ENCODE measurements around the gene SOD3. TPM values are rescaled to one million over a fixed set of nuclear protein-coding genes. Genes with fewer than 3 reads are reported as not detected.

The SOD3 gene
- total RNA-seq, 2 donors from 2014 or later: not detected

DNA sequence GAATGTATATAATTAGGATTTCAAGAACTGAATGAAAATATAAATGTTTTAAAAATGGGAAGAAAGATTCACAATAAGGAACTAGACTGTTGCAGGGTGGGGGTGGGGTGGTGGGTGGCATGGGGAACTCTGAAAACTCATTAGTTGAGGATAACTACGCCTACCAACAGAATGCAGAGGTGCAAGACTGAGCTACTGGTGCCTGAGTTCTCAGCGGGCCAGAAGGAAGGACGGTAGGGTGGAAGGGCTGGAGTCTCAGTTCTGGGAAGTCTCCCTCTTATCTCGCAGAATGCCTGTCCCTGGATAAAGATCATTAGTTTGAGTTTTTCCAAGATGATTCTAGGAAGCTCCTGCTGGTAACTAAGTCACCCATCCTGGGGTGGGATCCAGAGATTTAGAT, 1.3 kb upstream of the SOD3 start:
- peaks cover 0 to 3% of the 10 kb centered on the region in 2 donors for H3K9me3 Mint-ChIP-seq
- DNase-seq (ENCODE audit: low spot score in 2 of 2) (no peak), ATAC-seq (no peak)
- H3K36me3 Mint-ChIP-seq: no peaks in the 10 kb centered on the region
- H3K27ac Mint-ChIP-seq: no peak overlapping the region

- no peak for ATAC-seq
These were observed 893 bp upstream of the SOD3 start for GRCh38 chr4:24794480-24794879.

GRCh38 chr4:24795666-24796381, 451 bp downstream of the SOD3 start:
- peak overlapping the region in 1 of 2 donors; percentile 86 for H3K27ac Mint-ChIP-seq
- no peaks in the 10 kb centered on the region for H3K9me3 Mint-ChIP-seq
- H3K36me3 Mint-ChIP-seq: no peaks in the 10 kb centered on the region
- no peak for DNase-seq (ENCODE audit: low spot score in 2 of 2)
- ATAC-seq: no peak

More at GRCh38 chr4:24794480-24794879, 893 bp upstream of the SOD3 start:
- peaks cover 0 to 3% of the 10 kb centered on the region in 2 donors for H3K9me3 Mint-ChIP-seq
- no peak overlapping the region for H3K27ac Mint-ChIP-seq
- no peaks in the 10 kb centered on the region for H3K36me3 Mint-ChIP-seq
- DNase-seq (ENCODE audit: low spot score in 2 of 2): no peak

- peaks cover 0 to 1% of the 10 kb centered on the region in 2 donors for H3K36me3 Mint-ChIP-seq
- no peak overlapping the region for H3K27ac Mint-ChIP-seq
- ATAC-seq: no peak
- DNase-seq (ENCODE audit: low spot score in 2 of 2): no peak
- no peaks in the 10 kb centered on the region for H3K9me3 Mint-ChIP-seq
These were observed 1.2 kb downstream of the SOD3 start for GRCh38 chr4:24796620-24797019.

- DNase-seq (ENCODE audit: low spot score in 2 of 2) (no peak), ATAC-seq (no peak)
- H3K9me3 Mint-ChIP-seq: no peaks in the 10 kb centered on the region
- H3K36me3 Mint-ChIP-seq: peaks cover 0 to 5% of the 10 kb centered on the region in 2 donors
- H3K27ac Mint-ChIP-seq: no peak overlapping the region
These were observed 2.8 kb downstream of the SOD3 start for GRCh38 chr4:24798036-24798610.

DNA sequence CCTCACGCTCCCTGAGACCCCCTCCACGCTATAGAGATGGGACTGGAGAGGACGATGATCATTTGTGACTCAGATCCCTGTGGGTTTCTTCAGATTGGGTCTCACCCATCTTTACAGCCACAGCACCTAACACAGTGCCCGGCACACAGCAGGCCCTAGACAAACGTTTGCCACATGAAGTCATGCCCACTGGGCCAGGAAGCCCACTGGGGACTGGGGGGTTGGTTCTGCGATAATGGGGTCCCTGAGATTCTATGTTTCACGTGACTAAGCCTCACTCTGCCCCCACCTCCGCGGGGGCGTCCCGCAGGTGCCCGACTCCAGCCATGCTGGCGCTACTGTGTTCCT, 3.8 kb downstream of the SOD3 start:
- Mint-ChIP-seq H3K27ac (no peak overlapping the region), H3K9me3 (no peaks in the 10 kb centered on the region), H3K36me3 (peaks cover 0 to 5% of the 10 kb centered on the region in 2 donors)
- DNase-seq (ENCODE audit: low spot score in 2 of 2) (no peak), ATAC-seq (no peak)

GRCh38 chr4:24799544-24800324, 4.4 kb downstream of the SOD3 start:
- no peak for ATAC-seq
- H3K36me3 Mint-ChIP-seq: peaks cover 0 to 5% of the 10 kb centered on the region in 2 donors
- DNase-seq (ENCODE audit: low spot score in 2 of 2): no peak
- no peaks in the 10 kb centered on the region for H3K9me3 Mint-ChIP-seq
- no peak overlapping the region for H3K27ac Mint-ChIP-seq

DNA sequence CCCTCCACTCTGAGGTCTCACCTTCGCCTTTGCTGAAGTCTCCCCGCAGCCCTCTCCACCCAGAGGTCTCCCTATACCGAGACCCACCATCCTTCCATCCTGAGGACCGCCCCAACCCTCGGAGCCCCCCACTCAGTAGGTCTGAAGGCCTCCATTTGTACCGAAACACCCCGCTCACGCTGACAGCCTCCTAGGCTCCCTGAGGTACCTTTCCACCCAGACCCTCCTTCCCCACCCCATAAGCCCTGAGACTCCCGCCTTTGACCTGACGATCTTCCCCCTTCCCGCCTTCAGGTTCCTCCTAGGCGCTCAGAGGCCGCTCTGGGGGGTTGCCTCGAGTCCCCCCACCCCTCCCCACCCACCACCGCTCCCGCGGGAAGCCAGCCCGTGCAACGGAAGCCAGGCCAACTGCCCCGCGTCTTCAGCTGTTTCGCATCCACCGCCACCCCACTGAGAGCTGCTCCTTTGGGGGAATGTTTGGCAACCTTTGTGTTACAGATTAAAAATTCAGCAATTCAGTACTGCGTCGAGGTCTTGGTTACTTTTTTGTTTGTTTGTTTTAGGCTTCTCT, 5.0 kb downstream of the SOD3 start:
- Mint-ChIP-seq H3K27ac (no peak overlapping the region), H3K9me3 (no peaks in the 10 kb centered on the region), H3K36me3 (peaks cover 0 to 5% of the 10 kb centered on the region in 2 donors)
- no peak for ATAC-seq
- DNase-seq (ENCODE audit: low spot score in 2 of 2): no peak

- ATAC-seq (no peak), DNase-seq (ENCODE audit: low spot score in 2 of 2) (no peak)
- no peaks in the 10 kb centered on the region for H3K9me3 Mint-ChIP-seq
- H3K27ac Mint-ChIP-seq: no peak overlapping the region
- H3K36me3 Mint-ChIP-seq: peaks cover 0 to 5% of the 10 kb centered on the region in 2 donors
These were observed 5.9 kb downstream of the SOD3 start for GRCh38 chr4:24801136-24801855.

GRCh38 chr4:24802648-24803047, 7.3 kb downstream of the SOD3 start:
- no peak overlapping the region for H3K27ac Mint-ChIP-seq
- no peak for ATAC-seq

DNA sequence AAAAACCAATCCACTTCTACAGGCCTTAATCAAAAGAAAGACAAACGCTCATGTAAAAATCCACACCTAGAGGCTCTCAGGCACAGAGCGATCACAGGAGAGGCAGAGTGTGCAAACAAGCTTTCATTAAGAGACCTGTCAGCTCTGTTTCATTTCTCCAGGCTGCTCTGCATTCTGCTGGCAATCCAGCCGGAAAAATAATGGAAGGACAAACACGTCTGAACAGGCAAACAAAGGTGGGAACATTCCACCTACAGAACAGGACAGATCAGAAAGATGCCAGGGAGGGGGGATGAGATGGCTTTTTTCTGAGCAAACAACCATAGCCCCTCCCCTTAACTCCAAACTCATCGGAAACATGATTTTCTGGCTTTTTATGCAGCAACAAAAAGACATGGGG, 9.7 kb downstream of the SOD3 start:
- no peak for DNase-seq (ENCODE audit: low spot score in 2 of 2)
- H3K9me3 Mint-ChIP-seq: no peaks in the 10 kb centered on the region
- H3K27ac Mint-ChIP-seq: no peak overlapping the region
- no peak for ATAC-seq
- H3K36me3 Mint-ChIP-seq: peaks cover 0 to 5% of the 10 kb centered on the region in 2 donors

More at GRCh38 chr4:24802648-24803047, 7.3 kb downstream of the SOD3 start:
- DNase-seq (ENCODE audit: low spot score in 2 of 2): no peak
- H3K9me3 Mint-ChIP-seq: no peaks in the 10 kb centered on the region
- H3K36me3 Mint-ChIP-seq: peaks cover 0 to 5% of the 10 kb centered on the region in 2 donors

DNA sequence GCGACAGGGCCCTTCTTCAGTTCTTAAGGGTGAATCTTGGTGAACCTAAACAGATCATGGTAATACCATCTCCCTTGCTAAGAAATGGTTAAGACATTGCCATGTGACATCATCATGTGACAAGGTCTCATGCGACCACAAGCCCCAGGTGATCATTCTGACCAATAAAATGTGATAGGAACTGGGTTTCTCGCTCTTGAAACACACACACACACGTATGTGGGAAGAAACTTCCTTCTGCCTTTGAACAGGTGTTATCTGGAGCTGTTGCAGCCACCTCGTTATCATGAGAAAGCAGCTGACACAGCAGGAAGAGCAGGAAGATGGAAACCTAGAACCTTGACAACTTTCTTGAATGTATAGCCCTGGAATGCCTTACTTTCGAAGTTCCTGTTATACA, 10.2 kb downstream of the SOD3 start:
- peaks cover 0 to 5% of the 10 kb centered on the region in 2 donors for H3K36me3 Mint-ChIP-seq
- H3K27ac Mint-ChIP-seq: no peak overlapping the region
- ATAC-seq (no peak), DNase-seq (ENCODE audit: low spot score in 2 of 2) (no peak)
- H3K9me3 Mint-ChIP-seq: no peaks in the 10 kb centered on the region

GRCh38 chr4:24806206-24806990, 11.0 kb downstream of the SOD3 start:
- peaks cover 0 to 5% of the 10 kb centered on the region in 2 donors for H3K36me3 Mint-ChIP-seq
- ATAC-seq: no peak
- no peaks in the 10 kb centered on the region for H3K9me3 Mint-ChIP-seq

DNA sequence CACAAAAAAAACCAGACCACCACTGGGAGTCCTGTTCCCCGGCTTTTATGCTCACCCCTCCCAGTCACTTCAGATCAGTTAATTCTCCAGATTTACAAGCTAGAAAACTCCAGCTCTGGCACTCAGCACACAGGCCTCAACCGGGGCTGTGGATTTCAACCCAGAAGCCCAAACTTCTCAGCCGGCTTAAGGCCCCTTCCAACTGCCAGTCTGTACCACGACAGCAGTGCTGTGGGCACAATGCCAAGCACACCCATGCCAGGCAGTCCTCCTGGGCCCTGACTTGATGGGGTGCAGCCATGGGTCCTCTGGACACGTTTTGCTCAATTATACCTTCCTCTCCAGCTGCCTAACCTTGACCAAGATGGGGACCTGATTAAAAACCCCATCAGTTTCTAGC, 12.2 kb downstream of the SOD3 start:
- DNase-seq (ENCODE audit: low spot score in 2 of 2): no peak
- H3K27ac Mint-ChIP-seq: no peak overlapping the region
- H3K36me3 Mint-ChIP-seq: peaks cover 0 to 6% of the 10 kb centered on the region in 2 donors
- no peak for ATAC-seq
- H3K9me3 Mint-ChIP-seq: peaks cover 8 to 9% of the 10 kb centered on the region in 2 donors

More at GRCh38 chr4:24806206-24806990, 11.0 kb downstream of the SOD3 start:
- DNase-seq (ENCODE audit: low spot score in 2 of 2): no peak
- H3K27ac Mint-ChIP-seq: no peak overlapping the region

GRCh38 chr4:24808261-24808660, 12.9 kb downstream of the SOD3 start:
- Mint-ChIP-seq H3K27ac (peak overlapping the region in 1 of 2 donors; percentile 92), H3K9me3 (peaks cover 8 to 10% of the 10 kb centered on the region in 2 donors), H3K36me3 (peaks cover 0 to 6% of the 10 kb centered on the region in 2 donors)
- DNase-seq (ENCODE audit: low spot score in 2 of 2) (no peak), ATAC-seq (no peak)

GRCh38 chr4:24808955-24809354, 13.6 kb downstream of the SOD3 start:
- H3K9me3 Mint-ChIP-seq: peaks cover 8 to 10% of the 10 kb centered on the region in 2 donors
- DNase-seq (ENCODE audit: low spot score in 2 of 2) (no peak), ATAC-seq (no peak)
- peaks cover 0 to 6% of the 10 kb centered on the region in 2 donors for H3K36me3 Mint-ChIP-seq
- no peak overlapping the region for H3K27ac Mint-ChIP-seq
